ENCODE data around the gene KIF4A.
"Not testable (repeated sequence)": the region's sequence is repeated elsewhere in the genome, so short reads cannot be mapped to it uniquely, and the experiment has no call there.

Gene KIF4A

GRCh38 chrX:70289168-70289792, 624 bp upstream of the KIF4A start:
- DNase-seq (ENCODE audit: insufficient read length, low spot score) (no peak), FAIRE-seq (no peak)
- TF ChIP-seq, protein P1, sequence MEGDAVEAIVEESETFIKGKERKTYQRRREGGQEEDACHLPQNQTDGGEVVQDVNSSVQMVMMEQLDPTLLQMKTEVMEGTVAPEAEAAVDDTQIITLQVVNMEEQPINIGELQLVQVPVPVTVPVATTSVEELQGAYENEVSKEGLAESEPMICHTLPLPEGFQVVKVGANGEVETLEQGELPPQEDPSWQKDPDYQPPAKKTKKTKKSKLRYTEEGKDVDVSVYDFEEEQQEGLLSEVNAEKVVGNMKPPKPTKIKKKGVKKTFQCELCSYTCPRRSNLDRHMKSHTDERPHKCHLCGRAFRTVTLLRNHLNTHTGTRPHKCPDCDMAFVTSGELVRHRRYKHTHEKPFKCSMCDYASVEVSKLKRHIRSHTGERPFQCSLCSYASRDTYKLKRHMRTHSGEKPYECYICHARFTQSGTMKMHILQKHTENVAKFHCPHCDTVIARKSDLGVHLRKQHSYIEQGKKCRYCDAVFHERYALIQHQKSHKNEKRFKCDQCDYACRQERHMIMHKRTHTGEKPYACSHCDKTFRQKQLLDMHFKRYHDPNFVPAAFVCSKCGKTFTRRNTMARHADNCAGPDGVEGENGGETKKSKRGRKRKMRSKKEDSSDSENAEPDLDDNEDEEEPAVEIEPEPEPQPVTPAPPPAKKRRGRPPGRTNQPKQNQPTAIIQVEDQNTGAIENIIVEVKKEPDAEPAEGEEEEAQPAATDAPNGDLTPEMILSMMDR (IDR thresholded peaks at IDR 0.05; ENCODE audit: insufficient read depth, missing control alignments) = no peak

- TF ChIP-seq, protein P1 (IDR thresholded peaks at IDR 0.05; ENCODE audit: insufficient read depth, missing control alignments) = no peak
- no peak for FAIRE-seq
- DNase-seq (ENCODE audit: insufficient read length, low spot score) = no peak
Observed at GRCh38 chrX:70292788-70293187, 2.9 kb downstream of the KIF4A start.

DNA sequence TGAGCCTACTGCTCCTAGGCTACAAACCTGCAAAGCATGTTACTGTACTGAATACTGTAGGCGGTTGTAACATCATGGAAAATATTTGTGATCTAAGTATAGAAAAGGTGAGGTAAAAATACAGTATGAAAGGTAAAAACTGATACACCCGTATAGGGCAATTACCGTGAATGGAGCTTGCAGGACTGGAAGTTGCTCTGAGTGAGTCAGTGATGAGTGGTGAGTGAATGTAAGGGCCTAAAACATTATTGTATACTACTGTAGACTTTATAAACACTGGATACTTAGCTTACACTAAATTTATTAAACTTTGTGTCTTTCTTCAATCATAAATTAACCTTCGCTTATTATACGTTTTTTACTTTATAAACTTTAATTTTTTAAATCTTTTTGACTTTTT, 3.7 kb downstream of the KIF4A start:
- TF ChIP-seq, protein P1 (IDR thresholded peaks at IDR 0.05; ENCODE audit: insufficient read depth, missing control alignments) = no peak
- DNase-seq (ENCODE audit: insufficient read length, low spot score) = no peak
- FAIRE-seq = no peak

GRCh38 chrX:70301716-70302115, 11.8 kb downstream of the KIF4A start:
- TF ChIP-seq, protein P1 (IDR thresholded peaks at IDR 0.05; ENCODE audit: insufficient read depth, missing control alignments) = no peak
- FAIRE-seq = no peak
- DNase-seq (ENCODE audit: insufficient read length, low spot score) = no peak

GRCh38 chrX:70313503-70313902, 23.6 kb downstream of the KIF4A start:
- no peak for FAIRE-seq
- TF ChIP-seq, protein P1 (IDR thresholded peaks at IDR 0.05; ENCODE audit: insufficient read depth, missing control alignments) = no peak
- DNase-seq (ENCODE audit: insufficient read length, low spot score) = no peak

GRCh38 chrX:70322784-70323183, 32.9 kb downstream of the KIF4A start:
- DNase-seq (ENCODE audit: insufficient read length, low spot score) (no peak), FAIRE-seq (no peak)
- TF ChIP-seq, protein P1 (IDR thresholded peaks at IDR 0.05; ENCODE audit: insufficient read depth, missing control alignments) = no peak

- not testable (repeated sequence) for DNase-seq (ENCODE audit: insufficient read length, low spot score); FAIRE-seq
Observed at GRCh38 chrX:70323628-70324027, 33.7 kb downstream of the KIF4A start.

- DNase-seq (ENCODE audit: insufficient read length, low spot score) = no peak
- TF ChIP-seq, protein P1 (IDR thresholded peaks at IDR 0.05; ENCODE audit: insufficient read depth, missing control alignments) = no peak
- FAIRE-seq = no peak
Observed at GRCh38 chrX:70324326-70324725, 34.4 kb downstream of the KIF4A start.

Data from D721Med (cell line).